ENCODE data around the gene CLEC4G.

The CLEC4G gene

GRCh38 chr19:7778081-7778480 lies 46.2 kb upstream of the CLEC4G start:
- H4K20me1 ChIP-seq (ENCODE audit: low read depth, low read length), result no peaks in the 10 kb centered on the region
- TF ChIP-seq CTCF (IDR thresholded peaks at IDR 0.05; ENCODE audit: insufficient read depth, low read length, poor library complexity, severe bottlenecking) (no peak), EZH2phosphoT487 (conservative IDR thresholded peaks at IDR 0.05; ENCODE audit: low read length) (no peak)

DNA sequence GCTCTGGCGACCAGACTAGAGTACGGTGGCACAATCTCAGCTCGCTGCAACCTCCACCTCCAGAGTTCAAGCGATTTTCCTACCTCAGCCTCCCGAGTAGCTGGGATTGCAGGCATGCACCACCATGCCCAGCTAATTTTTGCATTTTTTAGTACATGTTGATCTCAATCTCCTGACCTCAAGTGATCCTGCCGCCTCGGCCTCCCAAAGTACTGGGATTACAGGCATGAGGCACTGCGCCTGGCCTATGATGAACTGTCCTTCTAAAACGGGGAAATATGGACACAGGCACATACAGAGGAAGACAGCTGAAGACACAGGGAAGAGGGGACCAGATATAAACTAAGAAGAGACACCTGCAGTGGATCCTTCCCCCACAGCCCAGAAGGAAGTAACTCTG lies 43.9 kb upstream of the CLEC4G start:
- Histone ChIP-seq H3K9ac (ENCODE audit: low read length) (no peak overlapping the region), H3K9me3 (ENCODE audit: insufficient read depth, low read length) (no peaks in the 10 kb centered on the region), H3K36me3 (ENCODE audit: low read length) (no peaks in the 10 kb centered on the region), H2AFZ (ENCODE audit: low read depth, low read length, severe bottlenecking) (no peak overlapping the region), H3K79me2 (ENCODE audit: insufficient read depth, low read length) (no peaks in the 10 kb centered on the region), H3K4me2 (ENCODE audit: low read depth, low read length, poor library complexity, severe bottlenecking) (no peak overlapping the region), H3K27me3 (ENCODE audit: low read length) (no peaks in the 10 kb centered on the region), H3K4me3 (ENCODE audit: insufficient read depth, low read length, poor library complexity, severe bottlenecking) (no peak overlapping the region), H3K27ac (ENCODE audit: low read depth, low read length) (no peak overlapping the region), H3F3A (ENCODE audit: insufficient read depth) (no peaks in the 10 kb centered on the region), H4K20me1 (ENCODE audit: low read depth, low read length) (no peaks in the 10 kb centered on the region), H3K9me2 (replicated peaks; ENCODE audit: insufficient read depth, low read length) (no peaks in the 10 kb centered on the region)
- TF ChIP-seq EZH2phosphoT487 (conservative IDR thresholded peaks at IDR 0.05; ENCODE audit: low read length), result no peak
- no peak for TF ChIP-seq CTCF (IDR thresholded peaks at IDR 0.05; ENCODE audit: insufficient read depth, low read length, poor library complexity, severe bottlenecking)

More at GRCh38 chr19:7778081-7778480, 46.2 kb upstream of the CLEC4G start:
- Histone ChIP-seq H3K36me3 (ENCODE audit: low read length) (no peaks in the 10 kb centered on the region), H3F3A (ENCODE audit: insufficient read depth) (no peaks in the 10 kb centered on the region), H3K4me3 (ENCODE audit: insufficient read depth, low read length, poor library complexity, severe bottlenecking) (no peak overlapping the region), H3K9ac (ENCODE audit: low read length) (no peak overlapping the region), H3K79me2 (ENCODE audit: insufficient read depth, low read length) (no peaks in the 10 kb centered on the region), H3K9me2 (replicated peaks; ENCODE audit: insufficient read depth, low read length) (no peaks in the 10 kb centered on the region), H3K4me2 (ENCODE audit: low read depth, low read length, poor library complexity, severe bottlenecking) (no peak overlapping the region), H3K27ac (ENCODE audit: low read depth, low read length) (no peak overlapping the region), H3K27me3 (ENCODE audit: low read length) (no peaks in the 10 kb centered on the region), H2AFZ (ENCODE audit: low read depth, low read length, severe bottlenecking) (no peak overlapping the region), H3K9me3 (ENCODE audit: insufficient read depth, low read length) (no peaks in the 10 kb centered on the region)

DNA sequence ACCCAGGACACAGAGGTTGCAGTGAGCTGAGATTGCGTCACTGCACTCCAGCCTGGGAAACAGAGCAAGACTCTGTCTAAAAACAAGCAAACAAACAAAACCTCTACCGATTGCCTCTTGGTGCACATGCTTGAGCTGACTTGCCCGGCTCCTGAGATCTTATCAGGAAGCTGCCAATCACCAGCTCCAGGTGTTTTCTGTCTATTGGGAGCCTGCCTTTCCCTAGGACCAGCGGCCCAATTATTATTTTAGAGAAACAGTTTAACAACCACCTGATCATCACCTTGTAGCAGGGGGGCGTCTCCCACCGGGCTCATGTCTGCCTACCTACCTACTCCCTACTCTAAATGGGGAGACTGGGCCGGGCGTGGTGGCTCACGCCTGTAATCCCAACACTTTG lies 41.9 kb upstream of the CLEC4G start:
- Histone ChIP-seq H3K4me3 (ENCODE audit: insufficient read depth, low read length, poor library complexity, severe bottlenecking) (no peak overlapping the region), H3K79me2 (ENCODE audit: insufficient read depth, low read length) (no peaks in the 10 kb centered on the region), H4K20me1 (ENCODE audit: low read depth, low read length) (no peaks in the 10 kb centered on the region), H3K9ac (ENCODE audit: low read length) (no peak overlapping the region), H3K9me3 (ENCODE audit: insufficient read depth, low read length) (no peaks in the 10 kb centered on the region), H3K27ac (ENCODE audit: low read depth, low read length) (no peak overlapping the region), H3K36me3 (ENCODE audit: low read length) (no peaks in the 10 kb centered on the region), H2AFZ (ENCODE audit: low read depth, low read length, severe bottlenecking) (no peak overlapping the region), H3K4me2 (ENCODE audit: low read depth, low read length, poor library complexity, severe bottlenecking) (no peak overlapping the region), H3F3A (ENCODE audit: insufficient read depth) (no peaks in the 10 kb centered on the region), H3K27me3 (ENCODE audit: low read length) (no peaks in the 10 kb centered on the region), H3K9me2 (replicated peaks; ENCODE audit: insufficient read depth, low read length) (no peaks in the 10 kb centered on the region)
- no peak for TF ChIP-seq EZH2phosphoT487 (conservative IDR thresholded peaks at IDR 0.05; ENCODE audit: low read length)
- TF ChIP-seq CTCF (IDR thresholded peaks at IDR 0.05; ENCODE audit: insufficient read depth, low read length, poor library complexity, severe bottlenecking), result no peak

Measured in SU-DHL-6 (cell line).